Measurements from ENCODE around the gene NFATC2.

DNA sequence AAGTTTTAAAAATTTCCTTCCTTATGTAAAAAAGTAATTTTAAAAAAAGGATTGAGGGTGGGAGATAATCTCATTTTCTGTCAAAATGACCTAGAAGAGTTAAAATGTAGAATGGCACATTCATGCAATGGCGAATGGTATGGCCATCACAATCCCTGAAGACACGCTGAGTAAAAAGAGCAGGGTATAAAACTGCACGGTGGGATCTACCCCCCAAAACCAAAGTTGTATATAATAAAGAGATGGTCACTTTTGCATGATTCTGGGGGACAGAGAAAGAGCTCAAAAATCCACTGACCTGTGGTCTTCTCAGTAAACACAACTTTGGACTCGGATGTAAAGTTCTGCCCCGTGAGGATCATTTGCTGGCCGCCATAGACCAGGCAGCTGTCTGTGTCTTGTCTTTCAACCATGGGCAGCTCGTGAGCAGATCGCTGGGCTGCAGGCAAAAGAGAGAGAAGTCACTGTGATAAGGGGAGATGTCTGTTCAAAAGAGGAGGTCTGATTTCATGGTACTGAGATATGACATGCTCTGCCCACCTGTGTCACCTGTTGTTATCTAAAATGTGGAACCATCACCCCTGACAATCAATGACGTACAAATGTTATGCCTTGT is 88.2 kb downstream of the NFATC2 start:
- TF ChIP-seq, protein P1, sequence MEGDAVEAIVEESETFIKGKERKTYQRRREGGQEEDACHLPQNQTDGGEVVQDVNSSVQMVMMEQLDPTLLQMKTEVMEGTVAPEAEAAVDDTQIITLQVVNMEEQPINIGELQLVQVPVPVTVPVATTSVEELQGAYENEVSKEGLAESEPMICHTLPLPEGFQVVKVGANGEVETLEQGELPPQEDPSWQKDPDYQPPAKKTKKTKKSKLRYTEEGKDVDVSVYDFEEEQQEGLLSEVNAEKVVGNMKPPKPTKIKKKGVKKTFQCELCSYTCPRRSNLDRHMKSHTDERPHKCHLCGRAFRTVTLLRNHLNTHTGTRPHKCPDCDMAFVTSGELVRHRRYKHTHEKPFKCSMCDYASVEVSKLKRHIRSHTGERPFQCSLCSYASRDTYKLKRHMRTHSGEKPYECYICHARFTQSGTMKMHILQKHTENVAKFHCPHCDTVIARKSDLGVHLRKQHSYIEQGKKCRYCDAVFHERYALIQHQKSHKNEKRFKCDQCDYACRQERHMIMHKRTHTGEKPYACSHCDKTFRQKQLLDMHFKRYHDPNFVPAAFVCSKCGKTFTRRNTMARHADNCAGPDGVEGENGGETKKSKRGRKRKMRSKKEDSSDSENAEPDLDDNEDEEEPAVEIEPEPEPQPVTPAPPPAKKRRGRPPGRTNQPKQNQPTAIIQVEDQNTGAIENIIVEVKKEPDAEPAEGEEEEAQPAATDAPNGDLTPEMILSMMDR (IDR thresholded peaks at IDR 0.05; ENCODE audit: low read depth, low read length, poor library complexity, severe bottlenecking), result no peak
- no peak for TF ChIP-seq EZH2phosphoT487 (IDR thresholded peaks at IDR 0.05; ENCODE audit: borderline replicate concordance, low read length)

Measured in DOHH2 (cell line).